ENCODE results near the gene ZNF70.
A peak's percentile ranks its signal among the peaks of the same experiment; 100 is the strongest.

The ZNF70 gene

DNA sequence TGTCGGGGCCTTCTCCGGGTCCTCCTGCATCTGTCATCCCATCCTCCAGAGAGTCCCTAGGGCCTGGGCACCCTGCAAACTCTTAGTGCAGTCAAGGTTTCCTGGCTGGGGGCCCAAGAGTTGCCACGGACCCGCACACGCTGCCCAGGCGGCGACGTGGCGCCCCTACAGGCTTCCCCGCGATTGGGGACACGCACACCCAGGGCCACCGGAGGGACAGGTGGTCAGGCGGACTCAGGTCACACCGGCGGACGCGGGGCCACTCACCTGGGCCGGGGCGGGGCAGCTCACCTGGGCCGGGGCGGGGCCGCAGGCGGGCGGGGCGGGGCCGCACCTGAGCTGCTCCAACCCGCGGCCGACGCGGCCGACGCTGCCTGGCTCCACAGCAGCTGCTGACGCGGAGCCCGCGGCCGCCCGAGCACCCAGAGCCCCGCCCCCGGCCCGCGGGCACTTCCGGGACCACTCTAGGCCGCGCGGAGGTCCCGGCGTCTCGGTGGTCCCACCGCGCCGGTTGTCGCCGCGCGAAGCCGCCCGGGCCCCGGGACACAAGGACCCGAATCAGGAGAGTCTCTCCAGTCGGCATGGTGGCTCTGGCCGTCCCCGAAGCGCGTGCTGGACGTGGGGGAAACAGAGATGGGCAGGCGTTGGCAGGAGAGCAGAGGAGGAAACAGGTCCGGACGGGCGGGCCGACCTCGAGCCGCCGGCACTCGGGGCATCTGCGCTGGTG lies at the start of gene ZNF70:
Gene ZNF70, minus strand, starts transcription at position 399 of the 727 bp plus-strand sequence. CDS start 5,972 bp downstream, outside the sequence.
- DNase-seq = peak; percentile 80

GRCh38 chr22:23796461-23796860 lies 45.5 kb upstream of the ZNF70 start:
- DNase-seq = no peak

DNA sequence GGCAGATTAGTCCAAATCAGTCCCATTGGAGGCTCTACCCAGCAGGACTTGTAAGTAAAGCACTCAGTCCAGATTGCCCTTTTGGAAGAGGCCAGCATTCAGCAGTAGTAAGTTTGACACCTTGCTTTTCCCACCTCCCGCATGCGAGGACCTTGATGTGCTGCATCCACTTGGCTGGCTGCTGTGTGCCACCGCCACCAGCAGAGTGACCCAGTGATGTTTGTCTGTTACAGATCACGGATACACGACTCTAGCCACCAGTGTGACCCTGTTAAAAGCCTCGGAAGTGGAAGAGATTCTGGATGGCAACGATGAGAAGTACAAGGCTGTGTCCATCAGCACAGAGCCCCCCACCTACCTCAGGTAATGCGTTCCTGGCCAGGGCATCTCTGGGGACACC lies 42.4 kb upstream of the ZNF70 start:
- DNase-seq = no peak

DNA sequence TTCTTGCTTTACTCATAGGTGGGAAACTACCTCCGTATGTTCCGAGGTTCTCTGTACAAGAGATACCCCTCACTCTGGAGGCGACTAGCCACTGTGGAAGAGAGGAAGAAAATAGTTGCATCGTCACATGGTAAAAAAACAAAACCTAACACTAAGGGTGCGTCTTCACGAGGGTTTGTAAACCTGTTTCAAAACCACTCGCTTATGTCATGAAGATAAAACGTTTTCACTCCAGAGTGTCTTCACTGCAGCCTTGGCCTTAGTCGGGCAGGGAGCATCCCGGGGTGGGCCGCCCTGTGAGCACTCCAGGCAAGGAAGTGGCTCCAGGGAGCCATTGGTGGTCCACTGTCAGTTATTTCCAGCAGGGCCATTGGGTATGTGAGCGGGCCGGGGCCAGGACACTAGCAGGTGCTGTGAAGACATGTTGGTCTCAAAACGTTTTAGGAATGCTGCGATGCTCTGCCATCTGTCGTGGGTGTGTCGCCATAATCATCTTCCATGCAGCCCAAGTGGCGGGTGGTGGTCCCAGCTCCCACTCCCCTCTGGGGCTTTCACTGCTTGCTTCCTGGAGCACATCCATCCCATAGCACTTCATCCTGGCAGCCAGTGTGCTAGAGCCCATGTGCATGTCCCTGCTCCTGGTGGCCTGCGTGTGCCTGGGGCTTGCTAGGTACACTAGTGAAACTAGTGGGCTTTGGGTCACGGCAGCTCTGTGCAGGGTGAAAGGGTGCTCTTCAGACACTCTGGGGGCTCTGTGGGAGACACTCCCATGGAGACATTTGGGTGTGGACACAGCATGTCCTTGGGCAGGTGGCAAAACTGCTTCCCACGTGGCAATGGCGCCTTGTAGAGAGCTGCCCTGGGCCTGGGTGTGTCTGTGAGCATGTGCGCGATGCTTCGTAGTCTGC lies 41.1 kb upstream of the ZNF70 start:
- DNase-seq = no peak

DNA sequence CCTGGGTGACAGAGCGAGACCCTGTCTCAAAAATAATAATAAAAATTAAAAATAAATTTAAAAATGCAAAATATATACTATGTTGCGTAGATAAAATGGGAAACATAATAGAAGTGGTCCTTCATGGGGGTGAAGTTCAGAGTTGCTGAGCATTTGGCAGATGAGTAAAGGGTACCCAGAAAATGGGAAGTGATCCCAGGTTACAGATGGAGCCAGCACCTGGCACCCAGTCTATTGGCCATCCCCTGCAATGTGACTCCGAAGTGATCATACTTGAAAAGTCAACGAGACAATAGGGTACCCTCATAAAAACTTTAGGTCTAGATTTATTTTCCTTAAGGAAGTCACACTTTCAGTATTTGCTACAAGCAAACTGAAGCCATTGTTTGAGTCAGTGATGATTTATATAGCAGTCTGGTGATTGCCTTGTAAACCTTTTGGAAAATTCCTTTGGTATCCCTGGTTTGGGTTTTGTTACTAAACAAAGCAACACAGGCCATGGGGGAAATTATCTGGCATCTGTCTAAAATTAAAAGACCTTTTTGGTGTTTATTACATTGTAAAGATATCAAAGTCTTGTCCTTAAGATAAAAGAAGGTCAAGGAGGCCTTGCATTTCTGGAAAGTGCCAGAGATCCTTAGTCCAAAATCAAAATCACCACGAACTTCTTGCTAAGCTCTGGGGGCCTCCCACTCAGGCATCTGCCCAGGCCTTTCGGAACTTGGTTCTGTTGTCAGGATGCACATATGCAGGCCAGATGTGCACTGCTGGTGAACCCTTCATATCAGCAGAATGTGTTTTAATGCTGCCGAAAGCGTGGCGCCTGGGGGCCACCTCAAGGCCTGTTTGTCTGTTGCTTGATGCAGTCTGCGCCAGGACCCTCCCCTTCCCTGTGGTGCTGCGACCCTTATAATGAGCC lies 40.2 kb upstream of the ZNF70 start:
- DNase-seq = no peak

GRCh38 chr22:23789638-23790037 lies 38.7 kb upstream of the ZNF70 start:
- no peak for DNase-seq

DNA sequence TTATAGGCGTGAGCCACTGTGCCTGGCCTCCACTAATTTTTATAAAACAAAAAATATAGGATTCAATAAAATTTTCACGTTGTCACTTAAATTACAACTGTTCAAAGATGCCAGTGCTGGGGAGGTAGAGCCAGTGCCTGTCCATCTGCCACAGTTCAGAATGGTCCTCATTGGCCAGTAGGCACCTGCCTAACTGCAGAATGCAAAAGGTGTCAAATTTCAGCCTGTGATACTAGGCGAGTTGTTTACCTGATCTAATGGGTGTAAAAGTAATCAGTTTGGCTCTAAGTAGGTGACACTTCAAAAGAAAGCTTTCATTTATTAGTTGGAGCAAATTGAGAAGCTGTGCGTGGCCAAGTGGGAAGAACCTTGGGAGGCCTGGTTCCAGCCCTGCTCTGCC lies 38.2 kb upstream of the ZNF70 start:
- DNase-seq = peak; percentile 34

GRCh38 chr22:23787910-23788309 lies 37.0 kb upstream of the ZNF70 start:
- DNase-seq = no peak

DNA sequence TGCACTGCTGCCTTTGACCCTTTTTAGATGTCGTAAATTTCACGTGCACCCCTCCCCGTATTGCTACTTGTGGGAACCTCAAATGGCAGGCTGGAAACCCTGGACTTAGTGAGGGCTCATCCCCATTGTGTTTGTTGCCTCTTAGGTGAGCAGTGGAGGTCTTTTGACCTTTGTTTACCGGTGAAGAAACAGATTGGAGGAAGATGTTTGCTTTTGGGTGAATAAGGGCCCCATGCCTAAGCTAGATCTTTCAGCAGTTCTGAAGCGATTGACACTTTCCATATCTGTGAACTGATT lies 36.6 kb upstream of the ZNF70 start:
- no peak for DNase-seq

DNA sequence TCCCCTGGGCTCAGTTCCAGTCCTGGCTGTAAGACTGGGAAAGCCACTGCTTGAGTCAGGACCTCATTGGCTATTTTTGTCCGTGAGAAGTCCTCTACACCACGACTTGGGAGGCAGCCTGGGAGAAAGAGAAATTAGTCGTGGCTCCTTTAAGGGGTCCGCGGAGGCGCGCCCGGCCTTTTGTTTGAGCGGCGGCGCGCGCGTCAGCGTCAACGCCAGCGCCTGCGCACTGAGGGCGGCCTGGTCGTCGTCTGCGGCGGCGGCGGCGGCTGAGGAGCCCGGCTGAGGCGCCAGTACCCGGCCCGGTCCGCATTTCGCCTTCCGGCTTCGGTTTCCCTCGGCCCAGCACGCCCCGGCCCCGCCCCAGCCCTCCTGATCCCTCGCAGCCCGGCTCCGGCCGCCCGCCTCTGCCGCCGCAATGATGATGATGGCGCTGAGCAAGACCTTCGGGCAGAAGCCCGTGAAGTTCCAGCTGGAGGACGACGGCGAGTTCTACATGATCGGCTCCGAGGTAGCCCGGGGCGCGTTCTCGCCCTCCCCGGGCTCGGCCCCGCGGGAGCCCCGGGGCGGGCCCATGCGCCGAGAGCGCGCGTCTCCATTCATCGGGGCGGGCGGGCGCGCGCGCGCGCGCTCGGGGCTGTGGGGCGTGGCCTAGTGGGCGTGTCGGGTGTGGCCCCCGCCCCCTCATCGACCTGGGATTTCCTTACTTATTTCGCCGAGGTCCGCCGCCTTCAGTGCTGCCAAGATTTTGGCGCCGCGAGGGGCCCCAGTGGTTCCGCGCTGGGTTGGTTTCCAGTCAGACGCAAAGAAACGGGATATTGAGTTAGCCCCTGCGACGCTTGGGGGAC lies 36.1 kb upstream of the ZNF70 start, which contains the start of gene SMARCB1:
Gene SMARCB1, plus strand, starts transcription at position 215 of the 848 bp plus-strand sequence. Its CDS starts 204 bp downstream, at position 419.
- peak; percentile 69 for DNase-seq

DNA sequence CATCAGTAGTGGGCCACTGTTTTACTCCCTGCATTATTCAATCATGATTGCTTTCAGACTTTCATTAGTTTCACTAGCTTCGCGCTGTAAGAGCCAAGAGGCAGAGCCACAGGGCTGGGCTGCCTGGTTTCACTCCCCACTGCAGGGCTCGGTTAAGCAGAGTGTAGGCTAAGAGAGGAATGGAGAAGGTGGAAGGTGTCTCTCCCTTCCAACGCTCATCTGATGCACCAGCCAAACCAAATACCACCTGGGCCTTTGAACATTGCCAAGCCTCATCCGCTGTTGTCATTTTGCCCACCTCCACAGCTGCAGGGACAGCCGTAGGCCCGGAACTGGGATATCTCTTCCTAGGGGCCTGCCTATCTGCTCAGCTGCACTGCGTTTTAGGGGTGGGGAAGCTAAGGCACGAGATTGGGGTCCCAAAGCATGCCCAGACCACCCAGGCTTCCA lies 35.4 kb upstream of the ZNF70 start:
- peak; percentile 9 for DNase-seq

DNA sequence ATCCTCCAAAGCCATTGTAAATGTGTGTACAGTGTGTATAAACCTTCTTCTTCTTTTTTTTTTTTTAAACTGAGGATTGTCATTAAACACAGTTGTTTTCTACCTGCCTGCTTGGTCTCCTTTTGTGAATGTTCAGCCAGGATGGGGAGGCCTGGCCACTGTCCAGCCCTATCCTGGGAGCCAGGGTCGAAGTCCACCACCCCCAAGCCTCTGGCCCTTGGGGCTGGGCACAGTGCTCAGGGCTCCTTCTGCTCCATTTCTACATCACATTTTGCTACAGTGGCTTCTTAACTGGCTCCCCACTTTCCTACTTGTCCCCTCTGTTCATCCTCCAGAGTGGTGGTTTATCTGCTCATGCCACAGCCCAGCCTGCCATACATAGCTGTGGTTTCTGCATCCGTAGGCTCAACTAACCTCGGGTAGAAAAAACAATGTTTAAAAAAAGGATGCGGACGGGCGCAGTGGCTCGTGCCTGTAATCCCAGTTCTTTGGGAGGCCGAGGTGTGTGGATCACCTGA lies 33.4 kb upstream of the ZNF70 start:
- DNase-seq = no peak

GRCh38 chr22:23783265-23784150 lies 32.6 kb upstream of the ZNF70 start:
- DNase-seq = no peak

GRCh38 chr22:23782703-23783102 lies 31.8 kb upstream of the ZNF70 start:
- no peak for DNase-seq

- DNase-seq = no peak
These were observed 31.3 kb upstream of the ZNF70 start for GRCh38 chr22:23782252-23782651.

- DNase-seq = no peak
These were observed 30.7 kb upstream of the ZNF70 start for GRCh38 chr22:23781511-23782183.

GRCh38 chr22:23781065-23781464 lies 30.2 kb upstream of the ZNF70 start:
- DNase-seq = no peak

DNA sequence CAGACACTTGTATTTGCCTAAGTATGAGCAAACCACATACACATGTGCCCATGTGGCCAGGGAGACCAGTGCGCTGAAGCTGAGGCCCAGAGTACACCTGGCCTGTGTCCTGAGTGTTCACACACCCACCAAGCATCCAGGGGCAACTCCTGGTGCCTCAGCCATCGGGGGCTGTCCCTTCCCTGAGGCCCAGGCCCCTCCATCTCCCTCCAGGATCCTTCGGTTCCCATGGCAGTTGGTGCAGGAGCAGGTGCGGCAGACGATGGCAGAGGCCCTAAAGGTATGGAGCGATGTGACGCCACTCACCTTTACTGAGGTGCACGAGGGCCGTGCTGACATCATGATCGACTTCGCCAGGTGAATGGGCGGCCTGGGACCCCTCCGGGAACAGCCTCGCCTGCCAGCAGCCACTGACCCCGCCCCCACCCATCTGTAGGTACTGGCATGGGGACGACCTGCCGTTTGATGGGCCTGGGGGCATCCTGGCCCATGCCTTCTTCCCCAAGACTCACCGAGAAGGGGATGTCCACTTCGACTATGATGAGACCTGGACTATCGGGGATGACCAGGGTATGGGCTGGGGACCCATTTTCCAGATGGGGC lies 29.3 kb upstream of the ZNF70 start:
- no peak for DNase-seq

DNA sequence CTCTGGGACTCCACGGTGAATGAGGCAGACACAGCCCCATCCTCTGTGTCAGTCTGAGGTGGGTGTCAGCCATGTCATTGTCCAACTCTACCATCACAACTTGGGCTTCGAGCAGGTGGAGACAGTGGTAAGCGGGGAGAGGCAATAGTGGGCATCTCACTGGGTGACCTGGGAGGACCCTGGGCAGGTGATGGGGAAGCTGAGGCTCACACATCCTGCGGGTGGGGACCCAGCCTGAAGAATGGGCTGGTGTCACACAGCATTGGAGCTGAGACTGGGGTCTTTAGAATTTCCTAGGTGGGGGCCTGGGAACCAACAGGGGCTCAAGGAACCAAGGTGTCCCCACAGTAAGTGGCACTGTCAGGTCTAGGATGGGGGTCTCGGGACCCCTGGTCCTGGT lies 28.8 kb upstream of the ZNF70 start:
- DNase-seq = no peak

- DNase-seq = no peak
These were observed 28.2 kb upstream of the ZNF70 start for GRCh38 chr22:23779083-23779482.

Measured in NCI-H2029 (cell line).